ENCODE results near the gene CDYL.
A peak's percentile ranks its signal among the peaks of the same experiment; 100 is the strongest.

The CDYL gene

DNA sequence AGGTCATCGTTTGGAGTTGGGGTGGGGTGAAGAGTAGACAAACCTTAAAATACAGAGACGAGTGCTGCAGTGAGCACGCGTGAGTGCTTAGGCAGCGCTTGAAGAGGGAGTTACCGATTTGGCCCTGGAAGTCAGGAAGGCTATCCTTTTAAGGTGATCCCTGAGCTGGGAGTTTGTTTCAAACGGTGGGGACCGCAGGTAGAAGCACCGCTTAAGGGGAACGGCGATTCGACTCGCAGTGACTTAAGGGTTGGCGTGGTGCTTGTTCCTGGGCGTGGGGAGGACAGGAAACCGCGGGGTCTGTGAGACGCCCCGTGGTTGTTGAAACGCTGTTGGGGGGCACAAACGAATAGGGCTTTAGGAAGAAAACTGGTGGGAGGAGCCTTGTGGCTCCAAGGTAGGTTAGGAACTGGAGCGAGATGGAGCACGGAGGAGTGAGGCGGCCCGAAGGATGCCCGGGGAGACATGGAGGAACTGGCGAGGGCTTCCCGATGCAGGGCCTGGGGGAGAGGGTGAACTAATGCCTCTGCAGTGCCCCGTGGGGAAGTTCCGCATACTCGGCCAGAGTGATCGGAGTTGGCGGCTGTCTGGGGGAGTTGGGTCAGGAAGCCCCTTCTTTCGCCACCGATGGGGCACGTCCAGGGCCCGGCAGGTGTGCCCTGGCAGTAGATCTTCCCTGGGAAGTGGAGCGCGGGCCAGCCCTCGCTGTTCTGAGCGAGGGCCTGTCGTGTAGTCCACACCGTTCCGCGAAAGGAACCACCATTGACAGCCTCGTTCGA is 1.3 kb upstream of the CDYL start:
- DNase-seq, result no peak

DNA sequence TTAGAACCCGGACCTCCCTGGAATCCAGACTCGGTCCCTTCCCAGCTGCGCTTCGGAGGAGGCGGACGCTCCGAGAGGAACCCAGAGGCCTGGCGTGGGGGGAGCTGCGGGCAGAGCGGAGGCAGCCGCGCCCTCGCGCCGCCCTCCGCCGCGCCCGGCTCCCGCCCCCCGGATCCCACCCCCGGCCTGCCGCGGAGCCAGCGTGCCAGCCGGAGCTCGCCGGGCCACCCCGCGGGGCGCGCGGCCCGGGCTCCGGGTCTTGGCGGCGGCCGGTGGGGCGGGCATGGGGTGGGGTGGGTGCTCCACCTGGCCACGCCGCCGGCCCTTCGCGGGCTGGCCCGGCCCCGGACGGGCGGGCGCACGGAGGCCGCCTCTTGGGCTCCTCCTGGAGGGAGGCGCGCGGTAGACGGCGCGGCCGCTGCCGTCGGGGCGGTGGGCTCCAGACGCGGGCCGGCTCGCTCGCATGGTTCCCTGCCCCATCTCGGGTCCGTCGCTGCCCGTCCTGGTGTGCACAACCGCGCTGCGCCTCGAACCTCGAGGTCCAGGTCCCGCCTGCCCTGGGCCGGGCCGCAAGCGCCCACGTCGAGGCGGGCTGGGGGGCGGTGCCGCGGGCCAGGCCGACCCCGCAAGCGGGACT is 592 bp upstream of the CDYL start:
- peak; percentile 67 to 80 for DNase-seq

DNA sequence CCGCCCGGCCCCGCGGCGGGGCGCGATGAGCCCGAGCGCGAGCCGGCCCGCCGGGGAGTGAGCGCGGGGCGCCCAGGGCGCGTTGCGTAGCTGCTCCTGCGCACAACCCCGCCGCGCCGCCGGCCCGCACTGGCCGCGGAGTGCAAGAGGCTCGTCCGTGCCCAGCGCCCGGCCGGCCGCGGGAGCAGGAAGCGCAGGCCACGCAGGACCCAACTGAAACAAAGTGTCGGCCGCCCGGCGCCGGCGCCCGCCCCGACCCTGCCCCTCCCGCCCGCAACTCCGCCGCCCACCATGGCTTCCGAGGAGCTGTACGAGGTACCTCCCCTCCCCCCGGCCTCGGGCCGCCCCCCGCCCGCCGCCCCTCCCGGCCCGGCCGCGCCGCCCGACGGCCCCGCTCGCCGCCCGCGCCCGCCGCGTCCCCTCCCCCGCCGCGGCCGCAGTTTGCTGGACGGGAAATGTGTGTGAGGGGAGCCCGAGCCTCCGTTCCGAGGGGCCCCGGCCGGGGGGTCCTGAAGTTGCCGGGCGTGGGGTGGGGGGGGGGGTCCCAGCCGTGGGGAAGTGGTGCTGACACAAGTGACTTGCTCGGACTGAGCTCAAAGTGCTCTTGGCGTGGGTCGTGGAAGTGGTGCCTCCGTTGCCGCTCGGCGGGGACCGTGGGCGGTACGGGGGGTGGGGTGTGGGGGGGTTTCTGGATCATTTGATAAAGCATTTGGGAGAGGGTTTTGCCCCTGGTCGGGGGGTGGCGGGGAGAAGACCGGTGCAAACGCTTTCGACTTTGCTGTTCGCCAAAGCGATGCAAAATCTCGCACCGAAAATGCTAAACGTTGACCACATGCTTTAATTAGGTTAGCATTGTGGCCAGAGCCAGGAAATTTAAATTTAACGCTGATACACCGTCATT is 539 bp downstream of the CDYL start:
- DNase-seq, result peak in 1 of 2 experiments; percentile 43

DNA sequence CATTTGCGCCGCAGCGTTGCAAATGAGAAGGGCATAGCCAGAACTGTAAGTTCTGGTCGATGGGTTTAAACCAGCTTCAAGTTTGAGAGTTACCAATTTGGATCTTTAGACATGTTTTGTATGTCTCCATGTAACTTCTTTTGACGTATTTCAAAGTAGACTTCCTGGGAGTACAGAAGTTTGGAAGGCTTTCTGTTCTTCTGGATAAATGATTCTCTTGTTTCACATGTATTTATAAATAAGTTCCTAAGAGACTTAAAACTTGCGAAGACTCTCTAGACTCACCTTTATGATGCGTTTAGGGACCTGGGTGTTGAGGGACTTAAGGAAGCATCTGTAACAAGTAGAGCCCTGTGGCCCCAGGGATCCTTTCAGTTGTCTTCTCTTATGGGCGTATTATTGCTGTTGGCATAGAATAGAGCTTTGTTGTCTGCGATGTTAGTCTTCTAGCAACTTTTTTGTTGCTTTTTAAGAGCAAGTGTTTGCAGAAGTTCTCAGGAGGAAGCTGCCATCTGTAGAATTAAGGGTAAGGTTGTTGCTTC is 1.3 kb downstream of the CDYL start:
- DNase-seq, result peak in 1 of 2 experiments; percentile 36

DNA sequence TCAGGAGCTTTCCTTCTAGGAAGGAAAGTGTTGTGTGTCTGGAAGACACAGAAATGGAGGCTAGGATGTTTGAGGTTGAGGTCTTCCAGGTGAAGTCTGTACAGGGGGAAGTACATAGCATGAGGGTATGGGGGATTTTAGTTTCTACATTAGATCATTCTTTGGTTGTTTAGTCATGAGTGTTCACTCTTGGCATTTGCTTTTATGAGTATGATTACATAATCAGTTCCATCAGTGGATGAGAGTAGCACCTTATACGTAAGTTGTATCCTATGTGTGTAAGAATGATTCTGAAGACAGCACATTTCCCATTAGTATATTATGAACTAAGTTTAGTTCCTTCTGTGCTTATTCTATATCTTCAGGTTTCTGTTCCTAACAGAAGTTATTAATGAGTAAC is 1.9 kb downstream of the CDYL start:
- DNase-seq, result no peak

DNA sequence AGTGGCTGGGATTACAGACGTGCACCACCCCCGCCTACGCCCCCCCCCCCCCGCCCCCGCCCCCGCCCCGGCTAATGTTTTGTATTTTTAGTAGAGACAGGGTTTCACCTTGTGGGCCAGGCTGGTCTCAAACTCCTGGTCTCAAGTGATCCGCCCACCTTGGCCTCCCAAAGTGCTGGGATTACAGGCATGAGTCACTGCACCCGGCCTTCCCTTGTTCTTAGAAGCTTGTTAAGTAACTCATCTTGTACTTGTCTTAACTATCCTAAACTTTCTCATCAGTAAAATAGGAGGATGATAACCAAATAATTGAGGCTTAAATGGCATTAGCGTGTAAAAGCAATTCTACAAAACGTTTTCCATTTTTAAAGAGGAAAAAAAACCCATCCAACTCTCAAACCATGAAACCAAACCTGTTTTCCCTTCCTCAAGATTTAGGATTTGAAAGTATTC is 4.2 kb downstream of the CDYL start:
- DNase-seq, result peak in 1 of 2 experiments; percentile 21

DNA sequence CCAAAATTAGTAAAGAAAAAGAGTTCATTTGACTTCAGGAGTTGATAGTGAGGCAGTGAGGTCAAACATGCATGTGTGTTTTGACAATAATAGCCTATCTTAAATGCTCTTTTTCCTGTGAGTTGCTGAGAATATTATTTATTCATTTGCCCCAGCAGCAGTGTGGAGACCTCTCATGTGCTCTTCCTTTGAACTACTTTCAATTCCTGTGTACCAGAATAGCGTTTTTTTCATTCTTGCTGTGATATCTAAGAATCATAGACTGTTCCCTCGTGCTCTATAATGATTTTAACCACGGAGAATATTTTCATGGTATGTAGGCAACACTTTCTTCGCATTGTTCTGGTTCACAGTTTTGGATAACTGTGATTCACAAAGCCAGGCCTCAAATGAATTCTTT is 5.2 kb downstream of the CDYL start:
- DNase-seq, result no peak

DNA sequence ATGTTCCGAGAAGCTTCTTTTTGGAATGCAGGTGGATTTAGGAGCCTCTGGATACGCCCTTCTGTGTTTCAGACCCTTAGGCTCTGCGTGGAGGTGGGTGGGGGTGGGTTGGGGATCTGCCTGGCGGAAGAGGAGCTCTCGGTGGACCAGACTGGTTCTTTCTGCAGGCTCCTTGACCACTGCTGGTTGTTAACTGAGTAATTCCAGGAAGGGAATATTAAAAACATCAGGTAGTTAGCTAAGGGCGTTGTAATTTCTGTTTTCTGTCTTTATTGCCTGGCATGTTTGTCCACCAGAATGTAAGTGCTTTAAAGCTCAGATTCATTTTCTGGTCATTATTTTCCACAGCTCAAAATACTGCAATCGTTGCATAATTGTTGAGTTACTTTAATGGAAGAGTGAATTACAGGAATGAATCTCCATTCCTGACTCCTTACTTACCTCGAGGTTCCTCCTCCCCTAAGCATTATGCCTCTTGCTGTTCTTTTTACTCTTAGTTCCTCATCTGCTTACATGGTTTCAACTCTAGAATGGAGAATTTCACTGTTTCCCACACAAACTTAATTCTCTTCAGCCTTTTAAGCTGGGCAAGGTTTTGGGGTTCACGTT is 5.9 kb downstream of the CDYL start:
- DNase-seq, result no peak

DNA sequence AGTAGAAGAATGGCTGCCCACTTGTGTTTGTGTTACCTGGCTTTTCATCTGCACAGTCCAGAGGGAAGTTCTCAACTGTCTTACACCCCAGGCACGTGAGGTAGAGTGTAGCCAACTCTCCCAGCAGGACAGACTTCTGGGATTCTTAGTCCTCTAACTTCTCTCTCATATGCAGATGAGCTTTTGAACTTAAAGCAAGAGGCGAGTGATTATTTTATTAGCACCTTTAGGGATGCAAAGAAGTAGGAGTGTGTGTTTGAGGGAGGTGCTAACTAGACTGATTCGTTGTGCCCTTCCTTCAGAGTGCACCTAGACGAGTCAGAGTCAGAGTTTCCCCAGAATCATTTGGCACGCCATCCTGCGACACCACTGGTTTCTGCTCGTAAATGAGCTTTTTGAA is 10.8 kb downstream of the CDYL start:
- DNase-seq, result no peak

DNA sequence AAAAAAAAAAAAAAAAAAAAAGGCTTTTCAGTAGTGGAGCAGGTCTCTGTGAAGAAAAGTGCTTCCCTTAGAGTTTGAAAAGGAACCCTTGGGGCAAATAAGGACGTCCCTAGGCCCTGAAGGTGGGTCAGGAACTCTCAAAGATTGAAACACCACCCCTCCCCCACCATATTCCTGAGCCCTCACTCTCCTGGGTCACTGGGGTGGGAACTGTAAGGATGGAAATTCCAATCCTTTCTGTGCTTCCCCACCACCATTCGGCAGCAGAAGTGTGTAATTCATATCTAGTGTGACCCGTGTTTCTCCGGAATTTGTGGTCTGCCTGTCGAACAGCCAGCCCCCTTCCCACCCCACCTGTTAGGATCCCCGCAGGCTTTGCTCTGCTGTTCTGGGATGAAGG is 12.3 kb downstream of the CDYL start:
- no peak for DNase-seq

DNA sequence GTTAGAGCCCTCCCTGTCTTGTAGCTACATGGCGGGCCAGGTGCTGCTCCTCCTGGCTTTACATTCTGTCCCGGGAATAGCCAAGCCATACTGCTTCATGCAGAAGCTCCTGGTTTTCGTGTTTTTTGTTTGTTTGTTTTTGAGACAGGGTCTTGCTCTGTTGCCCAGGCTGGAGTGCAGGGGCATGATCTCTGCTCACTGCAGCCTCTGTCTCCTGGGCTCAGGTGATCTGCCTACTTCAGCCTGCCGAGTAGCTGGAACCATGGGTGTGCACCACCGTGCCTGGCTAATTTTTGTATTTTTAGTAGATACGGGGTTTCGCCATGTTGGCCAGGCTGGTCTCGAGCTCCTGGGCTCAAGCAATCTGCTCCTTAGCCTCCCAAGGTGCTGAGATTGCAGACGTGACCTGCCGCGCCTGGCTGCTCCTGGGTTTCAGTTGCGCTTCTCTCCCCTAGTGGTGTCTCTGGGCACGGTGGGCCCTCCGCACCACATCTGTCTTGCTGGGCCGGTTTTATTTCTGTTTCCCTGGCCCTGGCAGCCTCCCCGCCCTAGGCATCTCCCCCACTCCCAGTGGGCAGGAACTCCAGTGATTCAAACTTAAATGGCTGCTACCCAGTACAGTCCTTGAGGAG is 12.9 kb downstream of the CDYL start:
- DNase-seq, result no peak

DNA sequence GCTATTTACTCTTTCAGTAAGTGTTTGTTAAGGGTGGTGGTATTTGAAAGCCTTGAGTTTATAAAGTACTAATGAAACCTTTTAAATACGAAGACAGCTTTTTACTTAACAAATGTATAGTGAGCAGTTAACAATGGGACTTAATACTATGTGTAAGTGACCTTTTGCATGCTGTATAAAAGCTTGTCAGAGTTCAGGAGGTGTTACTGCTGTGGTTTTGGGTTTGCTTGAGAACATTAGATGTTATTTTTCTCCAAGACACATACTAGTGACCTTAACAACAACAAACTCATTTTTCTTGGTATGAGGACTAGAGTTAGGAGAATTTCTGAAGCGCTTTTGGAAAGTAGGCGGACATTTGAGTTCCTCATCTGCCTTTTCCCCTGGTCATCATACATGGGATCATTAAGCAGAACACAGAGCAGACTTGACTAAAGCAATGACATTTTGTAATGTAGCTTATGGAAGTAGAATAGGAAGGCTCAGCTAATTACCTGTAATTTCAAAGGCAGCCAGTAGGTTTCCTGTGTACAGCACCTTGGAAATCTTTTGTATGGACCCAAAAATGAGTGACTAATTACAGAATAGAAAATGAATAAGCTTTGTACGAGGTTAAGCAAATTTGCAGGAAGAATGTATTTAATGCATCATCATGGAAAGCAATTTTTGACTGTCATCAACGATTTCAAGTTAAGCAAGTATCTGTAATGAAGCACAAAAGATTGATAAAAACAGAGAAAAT is 14.1 kb downstream of the CDYL start:
- DNase-seq, result peak in 1 of 2 experiments; percentile 13

DNA sequence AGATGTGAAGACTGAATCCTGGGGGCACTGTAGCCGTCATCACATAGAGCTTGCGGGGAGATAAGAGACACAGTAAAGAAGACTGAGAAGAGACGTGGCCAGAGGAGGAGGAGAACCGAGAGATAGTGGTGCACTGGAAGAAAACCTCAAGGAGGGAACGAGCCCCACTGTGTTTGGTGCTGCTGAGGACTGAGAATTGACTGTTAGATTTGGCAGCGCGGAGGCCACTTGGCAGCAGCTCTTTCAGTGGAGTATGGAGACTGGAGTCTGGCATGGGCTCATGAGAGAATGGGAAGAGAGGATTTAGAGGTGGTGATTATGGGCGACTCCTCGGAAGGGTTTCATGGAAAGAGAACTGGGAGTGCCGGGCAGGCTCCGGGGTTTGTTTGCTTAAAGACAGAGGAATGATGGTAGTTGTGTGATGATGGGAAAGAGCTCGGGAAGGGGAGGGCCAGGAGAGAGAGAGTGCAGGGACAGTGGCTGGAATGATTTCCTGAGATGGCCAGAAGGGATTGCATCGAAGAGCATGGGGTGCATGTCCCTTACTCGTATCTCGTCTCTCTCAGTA is 18.0 kb downstream of the CDYL start:
- no peak for DNase-seq

DNA sequence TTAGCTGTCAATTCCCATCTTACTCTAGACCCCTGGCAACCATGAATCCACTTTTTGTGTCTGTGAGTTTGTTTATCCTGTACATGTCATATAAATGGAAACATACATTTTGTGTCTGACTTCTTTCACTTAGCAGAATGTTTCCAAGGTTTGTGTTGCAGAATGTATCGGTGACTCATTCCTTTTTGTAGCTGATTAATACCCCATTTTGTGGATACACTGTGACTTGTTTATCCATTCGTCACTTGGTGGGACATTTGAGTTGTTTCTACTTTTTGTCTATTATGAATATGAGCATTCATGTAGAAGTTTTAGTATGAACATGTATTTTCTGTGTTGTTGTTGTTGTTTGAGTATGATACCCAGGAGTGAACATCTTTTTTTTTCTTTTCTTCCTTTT is 21.4 kb downstream of the CDYL start:
- no peak for DNase-seq

DNA sequence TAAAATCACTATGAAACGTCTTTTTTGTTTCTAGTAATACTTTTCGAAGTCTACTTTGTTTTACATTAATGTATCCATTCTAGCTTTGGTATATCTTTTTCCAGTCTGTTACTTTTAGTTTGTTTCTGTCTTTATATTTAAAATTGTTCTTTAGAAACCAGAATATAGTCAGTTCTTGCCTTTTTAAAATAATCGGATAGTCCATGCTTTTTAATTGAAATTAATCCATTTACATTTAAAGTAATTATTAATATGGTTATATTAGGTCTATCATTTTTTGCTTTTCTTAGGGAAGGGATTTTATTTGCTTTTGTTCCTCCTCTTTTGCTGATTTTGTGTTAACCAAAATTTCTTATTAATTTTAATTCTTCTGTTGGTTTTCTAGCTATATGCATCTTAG is 23.7 kb downstream of the CDYL start:
- DNase-seq, result no peak

DNA sequence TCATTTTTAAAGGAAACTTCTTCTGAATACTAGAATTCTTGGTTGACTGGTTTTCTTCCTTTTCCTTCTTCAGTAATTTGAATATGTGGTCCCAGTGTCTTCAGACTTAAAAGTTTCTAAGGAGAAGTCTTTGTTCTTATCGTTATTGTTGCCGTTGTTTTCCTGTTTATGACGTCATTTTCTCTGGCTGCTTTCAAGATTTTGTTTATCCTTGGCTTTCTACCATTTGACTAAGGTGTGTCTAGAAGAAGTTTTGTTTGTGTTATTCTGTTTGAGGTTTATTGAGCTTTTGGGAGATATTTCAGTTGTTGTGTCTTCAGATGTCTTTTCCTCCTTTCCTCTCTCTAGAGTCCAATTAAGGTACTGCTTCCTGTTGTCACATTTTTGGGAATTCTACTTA is 24.5 kb downstream of the CDYL start:
- DNase-seq, result no peak

DNA sequence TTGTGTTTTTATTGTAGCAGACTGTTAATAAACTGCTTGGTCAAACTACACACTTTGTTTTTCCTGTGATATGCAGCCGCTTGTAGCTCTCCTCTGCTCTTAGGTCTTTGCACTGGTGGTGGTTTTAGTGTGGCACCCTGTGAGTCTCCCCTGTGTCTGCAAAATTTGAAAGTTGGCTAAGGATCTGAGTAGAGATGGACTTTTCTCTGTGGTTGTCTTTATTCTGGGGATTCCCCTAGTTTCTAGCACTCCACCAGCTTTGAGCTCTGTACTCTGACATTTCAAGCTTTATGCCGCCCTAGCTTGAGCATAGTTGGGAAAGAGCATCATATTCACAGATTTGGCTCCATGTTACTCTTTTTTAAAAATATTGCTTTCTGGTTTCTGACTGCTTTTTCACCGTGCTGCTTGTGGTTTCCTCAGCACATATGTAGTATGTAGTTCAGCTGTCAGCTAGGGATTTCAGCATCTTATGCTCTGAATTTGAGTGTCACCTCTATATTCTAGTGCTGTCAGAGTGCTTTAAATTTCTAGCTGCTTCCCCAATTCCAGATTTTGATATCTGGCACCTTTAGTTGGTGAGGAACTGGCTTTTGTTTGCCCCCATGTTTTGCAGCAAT is 25.4 kb downstream of the CDYL start:
- no peak for DNase-seq

DNA sequence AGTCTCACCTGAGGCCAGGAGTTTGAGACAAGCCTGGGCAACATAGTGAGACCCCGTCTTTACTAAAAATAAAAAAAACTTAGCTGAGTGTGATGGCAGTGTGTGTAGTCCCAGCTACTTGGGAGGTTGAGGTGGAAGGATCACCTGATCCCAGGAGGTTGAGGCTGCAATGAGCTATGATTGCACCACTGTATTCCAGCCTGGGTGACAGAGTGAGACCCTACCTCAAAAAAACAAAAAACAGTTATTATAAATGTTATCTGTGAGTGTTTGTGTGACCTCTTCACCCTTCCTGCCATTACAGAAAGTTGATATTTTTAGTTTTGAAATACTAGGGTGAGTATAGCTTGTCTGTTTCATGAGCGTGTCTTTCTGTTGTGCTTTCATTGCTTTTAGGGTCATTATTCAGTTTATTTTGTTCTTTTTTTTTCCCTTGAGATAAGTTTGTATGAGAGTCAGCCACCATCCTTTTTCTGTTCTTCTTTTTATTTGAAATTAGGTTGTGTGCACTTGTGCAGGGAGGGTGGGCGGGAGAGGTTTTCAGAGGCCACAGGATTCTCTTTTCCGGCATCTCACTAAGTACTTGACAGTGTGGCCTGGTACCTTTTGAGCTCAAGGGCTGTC is 26.2 kb downstream of the CDYL start:
- DNase-seq, result no peak

DNA sequence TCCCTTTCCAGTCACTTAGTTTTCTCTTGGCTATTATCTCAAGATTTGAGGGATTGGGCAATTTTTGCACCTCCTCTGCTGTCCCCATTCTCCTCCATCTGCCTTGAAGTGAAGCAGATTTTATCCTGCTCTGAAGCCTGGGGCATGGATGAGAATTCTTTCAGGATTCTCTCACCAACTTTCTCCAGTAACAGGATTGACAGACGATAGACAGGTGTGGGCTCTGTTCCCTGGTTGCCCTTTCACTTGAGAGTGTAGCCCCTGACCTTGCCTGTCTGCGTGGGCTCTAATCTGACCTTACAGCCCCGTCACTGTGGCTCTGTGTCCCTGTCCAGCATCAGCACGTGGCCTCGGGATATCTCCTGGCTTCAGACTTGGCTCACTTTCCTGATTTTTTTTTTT is 27.1 kb downstream of the CDYL start:
- no peak for DNase-seq

DNA sequence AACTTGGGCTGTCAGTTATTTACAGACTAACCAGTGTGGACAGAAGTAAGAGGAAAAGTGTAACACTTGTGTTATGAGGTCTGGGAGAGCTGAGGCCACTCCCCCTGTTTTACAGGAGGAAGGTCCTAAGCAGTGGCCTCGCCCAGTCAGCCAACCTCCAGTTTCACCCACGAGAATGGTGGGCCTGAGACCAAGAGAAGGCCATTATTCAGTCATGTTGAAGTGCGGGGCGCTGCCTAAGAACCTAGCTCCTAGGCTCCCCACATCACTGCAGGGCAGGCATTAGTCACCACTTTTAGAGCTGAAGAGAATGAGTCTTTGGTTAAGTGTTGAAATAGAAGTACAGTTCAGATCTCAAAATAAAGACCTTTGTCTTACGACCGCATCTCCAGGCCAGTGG is 27.9 kb downstream of the CDYL start:
- DNase-seq, result no peak

All from SW 1271 (cell line).